Esophagus muscularis mucosa (tissue), 4 donors: ENCODE results near the gene SLA2. TPM values are rescaled to one million over a fixed set of nuclear protein-coding genes. Genes with fewer than 3 reads are reported as not detected.
"Not testable (repeated sequence)": the region's sequence is repeated elsewhere in the genome, so short reads cannot be mapped to it uniquely, and the experiment has no call there.

ENCODE experiments used
- DNase-seq: peaks from one replicate; pipeline ENCODE4 v3.0.0-alpha.2; 2017; ENCODE audit errors: extremely low spot score
- H3K27ac ChIP-seq, 4 donors: fragments of 200-600 bp; sonication (generic); replicated peaks in 1 of 4; 1 replicate in 3 of 4; 2 replicates in 1 of 4; pipeline ENCODE4 v1.5.1; 2016 to 2019; ENCODE audit warnings: mild to moderate bottlenecking in 1 of 4
- H3K27me3 ChIP-seq, 4 donors: fragments of 200-600 bp; sonication (generic); one replicate each; pipeline versions ENCODE4 v1.5.1 to v1.6.0; 2016 to 2019
- H3K36me3 ChIP-seq, 4 donors: fragments of 200-600 bp; sonication (generic); one replicate each; pipeline ENCODE4 v1.5.1; 2016 to 2019
- H3K4me1 ChIP-seq, 4 donors: fragments of 200-600 bp; sonication (generic); one replicate each; pipeline ENCODE4 v1.5.1; 2016 to 2019
- H3K4me3 ChIP-seq, 4 donors: fragments of 200-600 bp; sonication (generic); 1 replicate in 2 of 4; 2 replicates in 2 of 4; pipeline ENCODE4 v1.5.1; 2016 to 2019; ENCODE audit warnings: mild to moderate bottlenecking in 4 of 4, moderate library complexity in 1 of 4
- H3K9me3 ChIP-seq, 4 donors: fragments of 200-600 bp; sonication (generic); 1 replicate in 3 of 4; 2 replicates in 1 of 4; pipeline ENCODE4 v1.5.1; 2016 to 2019
- CTCF ChIP-seq, 3 experiments: fragments of 200-600 bp in 2 of 3; fragments of 450-650 bp in 1 of 3; sonication (generic) in 2 of 3; IDR thresholded peaks; one replicate each; pipeline ENCODE4 v1.5.1; 2017 to 2019; ENCODE audit warnings: antibody characterized with exemption in 3 of 3, mild to moderate bottlenecking in 2 of 3, moderate library complexity in 1 of 3
- EP300 ChIP-seq: sonication (generic); formaldehyde crosslinking; IDR thresholded peaks from one replicate; pipeline ENCODE4 v1.6.1; 2017; ENCODE audit warnings: antibody characterized with exemption
- POLR2A ChIP-seq: fragments of 450-650 bp; IDR thresholded peaks from one replicate; pipeline ENCODE4 v1.6.1; 2017; ENCODE audit warnings: antibody characterized with exemption, moderate library complexity, mild to moderate bottlenecking, low read depth
- POLR2AphosphoS5 ChIP-seq, 2 donors: sonication (generic); formaldehyde crosslinking; IDR thresholded peaks; one replicate each; pipeline ENCODE4 v1.6.1; 2017; ENCODE audit warnings: antibody characterized with exemption in 2 of 2
- WGBS: methylation state at CpG from one replicate; pipeline ENCODE4 v1.1.5; 2018; 5-methylcytosine and 5-hydroxymethylcytosine counted together
- intact Hi-C: fragments of 100-400 bp; cut with DNase I; formaldehyde crosslinking; loops from one replicate; pipeline ENCODE4 v1.15.1; 2023
- total RNA-seq, 4 donors: library from RNA; depleted of rRNA; stranded (reverse); fragments of >200 nt; gene quantifications; one replicate each; pipeline versions ENCODE4 v1.1.0 to v1.2.1, GENCODE V29; 2016

Gene SLA2
- total RNA-seq, 4 donors from 2014 or later: 0.26 to 0.99 (median 0.35) TPM

- Histone ChIP-seq H3K36me3 (no peaks in the 10 kb centered on the region), H3K27ac (no peak overlapping the region), H3K4me1 (no peaks in the 10 kb centered on the region), H3K9me3 (no peaks in the 10 kb centered on the region), H3K4me3 (no peak overlapping the region), H3K27me3 (no peaks in the 10 kb centered on the region)
- no peak for TF ChIP-seq EP300
- no peak for TF ChIP-seq POLR2A
- no peak for TF ChIP-seq CTCF (IDR thresholded peaks at IDR 0.05)
- no peak for TF ChIP-seq POLR2AphosphoS5 (IDR thresholded peaks at IDR 0.05)
- no peak for DNase-seq
- WGBS: 94% methylated on average over 3 of the region's 3 CpGs
- intact Hi-C loops: no loop called here
These were observed 4.5 kb downstream of the SLA2 start for GRCh38 chr20:36641506-36641843.

GRCh38 chr20:36638876-36639400 lies 7.1 kb downstream of the SLA2 start:
- DNase-seq, H3K27ac ChIP-seq, H3K9me3 ChIP-seq, H3K27me3 ChIP-seq, H3K36me3 ChIP-seq, H3K4me3 ChIP-seq, intact Hi-C loops, H3K4me1 ChIP-seq: not testable (repeated sequence)
- WGBS: 91% methylated on average over 12 of the region's 12 CpGs

- DNase-seq: no peak
- H3K4me1 ChIP-seq: no peaks in the 10 kb centered on the region
- H3K4me3 ChIP-seq: no peak overlapping the region
- no peaks in the 10 kb centered on the region for H3K36me3 ChIP-seq
- H3K27ac ChIP-seq: no peak overlapping the region
- no peaks in the 10 kb centered on the region for H3K9me3 ChIP-seq
- intact Hi-C loops: no loop called here
- H3K27me3 ChIP-seq: no peaks in the 10 kb centered on the region
- whole genome bisulfite sequencing: 91% methylated on average over 10 of the region's 11 CpGs
- no peak for TF ChIP-seq POLR2A
These were observed 11.7 kb downstream of the SLA2 start for GRCh38 chr20:36634342-36634741.

- no peaks in the 10 kb centered on the region for H3K27me3 ChIP-seq
- WGBS: 83% methylated on average over 7 of the region's 9 CpGs
- TF ChIP-seq POLR2A: no peak
- no peak for TF ChIP-seq POLR2AphosphoS5 (IDR thresholded peaks at IDR 0.05)
- no peak for TF ChIP-seq EP300
- TF ChIP-seq CTCF (IDR thresholded peaks at IDR 0.05): no peak
- H3K27ac ChIP-seq: no peak overlapping the region
- no peak overlapping the region for H3K4me3 ChIP-seq
- intact Hi-C loops: no loop called here
- no peaks in the 10 kb centered on the region for H3K9me3 ChIP-seq
- no peak for DNase-seq
- no peaks in the 10 kb centered on the region for H3K4me1 ChIP-seq
- no peaks in the 10 kb centered on the region for H3K36me3 ChIP-seq
These were observed 12.7 kb downstream of the SLA2 start for GRCh38 chr20:36633285-36633772.

GRCh38 chr20:36632487-36633284 lies 13.3 kb downstream of the SLA2 start:
- no peaks in the 10 kb centered on the region for H3K9me3 ChIP-seq
- no peaks in the 10 kb centered on the region for H3K27me3 ChIP-seq
- H3K36me3 ChIP-seq: no peaks in the 10 kb centered on the region
- intact Hi-C loops: no loop called here
- no peak for TF ChIP-seq CTCF (IDR thresholded peaks at IDR 0.05)
- TF ChIP-seq POLR2A: no peak
- TF ChIP-seq EP300: no peak
- no peak for TF ChIP-seq POLR2AphosphoS5 (IDR thresholded peaks at IDR 0.05)
- 85% methylated on average over 13 of the region's 14 CpGs for WGBS
- H3K4me1 ChIP-seq: no peaks in the 10 kb centered on the region
- no peak for DNase-seq
- no peak overlapping the region for H3K4me3 ChIP-seq
- H3K27ac ChIP-seq: no peak overlapping the region

- Histone ChIP-seq H3K4me1 (no peaks in the 10 kb centered on the region), H3K4me3 (no peak overlapping the region), H3K27me3 (no peaks in the 10 kb centered on the region), H3K9me3 (no peaks in the 10 kb centered on the region), H3K36me3 (no peaks in the 10 kb centered on the region), H3K27ac (no peak overlapping the region)
- no peak for DNase-seq
- intact Hi-C loops: no loop called here
- no peak for TF ChIP-seq CTCF (IDR thresholded peaks at IDR 0.05)
- TF ChIP-seq POLR2AphosphoS5 (IDR thresholded peaks at IDR 0.05): no peak
- TF ChIP-seq EP300: no peak
- TF ChIP-seq POLR2A: no peak
- WGBS: 90% methylated on average over 3 of the region's 3 CpGs
These were observed 13.9 kb downstream of the SLA2 start for GRCh38 chr20:36632147-36632486.
